Astrocyte of the cerebellum (primary cell): Measurements from ENCODE around the gene PPIL1.
A peak's percentile ranks its signal among the peaks of the same experiment; 100 is the strongest.

Source experiments
- DNase-seq: peaks from one replicate; pipeline ENCODE4 v3.0.0-alpha.2; 2011; ENCODE audit warnings: low read depth
- H3K4me3 ChIP-seq: 2 replicates; pipeline ENCODE4 v1.5.1; 2011; ENCODE audit warnings: mild to moderate bottlenecking, low read depth, low read length, moderate library complexity
- in situ Hi-C: cut with HindIII; loops from 2 replicates; pipeline ENCODE4 v1.10.0; 2017; ENCODE audit warnings: low sequenced_read_pairs
- TF ChIP-seq, protein P1 (sequence below): IDR thresholded peaks from 2 replicates; pipeline ENCODE4 v1.5.1; 2012; ENCODE audit warnings: low read length, low read depth, moderate library complexity, mild to moderate bottlenecking; ENCODE audit errors: missing control alignments

PPIL1 gene

DNA sequence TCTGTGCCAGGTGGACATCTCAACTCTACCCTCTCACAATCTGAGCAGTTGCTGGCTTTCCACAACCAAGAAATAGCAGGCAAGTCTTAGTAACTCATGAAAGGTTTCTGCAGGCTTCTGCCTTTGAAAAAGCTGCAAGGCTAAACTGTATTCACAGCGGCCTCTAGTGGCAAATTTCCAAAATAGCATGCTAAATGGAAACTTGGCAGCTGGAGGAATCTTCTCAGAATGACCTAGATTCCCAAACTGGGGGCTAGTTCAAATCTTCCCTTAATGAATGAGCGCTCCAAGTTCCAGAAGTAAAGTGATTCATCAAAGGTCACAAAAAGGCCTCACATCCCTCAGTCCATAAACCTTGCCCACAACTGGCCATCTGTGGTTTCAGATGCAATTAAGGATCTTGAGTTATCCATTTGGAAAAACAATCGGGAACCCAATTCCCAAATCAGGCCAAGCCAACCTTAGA, 23.4 kb downstream of the PPIL1 start:
- DNase-seq = peak; percentile 76
- no peak overlapping the region for H3K4me3 ChIP-seq
- in situ Hi-C loops = no loop called here
- TF ChIP-seq, protein P1, sequence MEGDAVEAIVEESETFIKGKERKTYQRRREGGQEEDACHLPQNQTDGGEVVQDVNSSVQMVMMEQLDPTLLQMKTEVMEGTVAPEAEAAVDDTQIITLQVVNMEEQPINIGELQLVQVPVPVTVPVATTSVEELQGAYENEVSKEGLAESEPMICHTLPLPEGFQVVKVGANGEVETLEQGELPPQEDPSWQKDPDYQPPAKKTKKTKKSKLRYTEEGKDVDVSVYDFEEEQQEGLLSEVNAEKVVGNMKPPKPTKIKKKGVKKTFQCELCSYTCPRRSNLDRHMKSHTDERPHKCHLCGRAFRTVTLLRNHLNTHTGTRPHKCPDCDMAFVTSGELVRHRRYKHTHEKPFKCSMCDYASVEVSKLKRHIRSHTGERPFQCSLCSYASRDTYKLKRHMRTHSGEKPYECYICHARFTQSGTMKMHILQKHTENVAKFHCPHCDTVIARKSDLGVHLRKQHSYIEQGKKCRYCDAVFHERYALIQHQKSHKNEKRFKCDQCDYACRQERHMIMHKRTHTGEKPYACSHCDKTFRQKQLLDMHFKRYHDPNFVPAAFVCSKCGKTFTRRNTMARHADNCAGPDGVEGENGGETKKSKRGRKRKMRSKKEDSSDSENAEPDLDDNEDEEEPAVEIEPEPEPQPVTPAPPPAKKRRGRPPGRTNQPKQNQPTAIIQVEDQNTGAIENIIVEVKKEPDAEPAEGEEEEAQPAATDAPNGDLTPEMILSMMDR = peak; percentile 79

DNA sequence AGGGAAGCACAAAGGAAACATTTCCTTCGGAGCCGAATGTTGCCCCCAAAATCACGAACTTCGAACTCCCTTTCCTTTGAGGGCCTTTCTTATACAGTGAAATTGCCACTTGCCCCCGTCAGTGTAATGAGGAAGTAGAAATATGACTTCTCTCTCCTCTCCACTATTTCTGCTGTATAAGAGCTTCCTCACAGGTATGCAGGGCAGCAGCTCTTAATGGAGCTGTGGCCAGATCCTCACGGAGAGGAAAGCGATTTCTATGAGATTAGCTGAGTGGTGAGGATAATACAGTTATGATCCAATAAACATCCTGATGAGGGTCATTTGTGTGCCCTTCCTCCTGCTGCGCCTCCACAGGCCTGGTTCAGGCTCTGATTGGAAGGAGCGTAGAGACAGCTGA, 24.6 kb downstream of the PPIL1 start:
- no peak for DNase-seq
- no peak overlapping the region for H3K4me3 ChIP-seq
- TF ChIP-seq, protein P1 = no peak
- in situ Hi-C loops = no loop called here

DNA sequence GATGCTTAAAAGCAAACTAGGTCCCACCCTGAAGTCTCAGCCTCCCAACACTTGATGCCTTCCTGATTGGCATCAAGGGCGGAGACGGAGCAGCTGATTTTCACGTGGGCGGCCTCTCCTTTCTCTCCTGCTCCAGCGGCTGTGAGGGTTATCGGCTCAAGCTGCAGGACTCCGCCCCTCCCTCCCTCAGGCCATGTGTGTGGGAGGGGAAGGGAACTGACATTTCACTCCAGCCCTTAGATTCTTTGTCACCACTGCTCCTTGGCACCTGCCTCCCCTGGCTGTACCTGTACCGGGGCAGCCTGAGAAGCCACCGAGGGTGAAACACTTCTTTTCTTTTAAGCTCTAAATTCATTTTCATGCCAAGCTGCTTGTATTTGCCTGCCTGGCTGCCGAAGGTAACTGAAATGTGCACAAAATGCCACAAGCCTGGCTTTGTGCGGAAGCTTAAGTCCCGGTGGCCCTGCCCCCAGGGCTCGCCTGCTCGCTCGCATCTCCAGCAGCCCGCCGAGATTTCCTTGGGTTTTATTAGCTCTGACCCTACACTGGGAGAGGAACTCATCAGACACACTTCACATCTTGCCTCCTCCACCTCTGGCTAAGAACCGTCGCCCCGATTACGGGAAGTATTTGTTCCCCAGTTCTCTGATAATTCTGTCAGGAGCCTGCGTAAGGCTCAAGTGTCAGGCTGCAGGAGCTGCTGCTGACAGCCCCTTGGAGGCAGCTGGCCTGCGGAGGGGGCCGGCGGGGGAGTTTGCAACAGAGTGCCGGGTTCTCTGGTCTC, 25.8 kb downstream of the PPIL1 start:
- no peak for DNase-seq
- no peak overlapping the region for H3K4me3 ChIP-seq
- in situ Hi-C loops = loop anchor here (10.0 kb wide), 1 partner anchor 94 kb away; no protein-coding TSS in a partner anchor
- TF ChIP-seq, protein P1 = no peak

DNA sequence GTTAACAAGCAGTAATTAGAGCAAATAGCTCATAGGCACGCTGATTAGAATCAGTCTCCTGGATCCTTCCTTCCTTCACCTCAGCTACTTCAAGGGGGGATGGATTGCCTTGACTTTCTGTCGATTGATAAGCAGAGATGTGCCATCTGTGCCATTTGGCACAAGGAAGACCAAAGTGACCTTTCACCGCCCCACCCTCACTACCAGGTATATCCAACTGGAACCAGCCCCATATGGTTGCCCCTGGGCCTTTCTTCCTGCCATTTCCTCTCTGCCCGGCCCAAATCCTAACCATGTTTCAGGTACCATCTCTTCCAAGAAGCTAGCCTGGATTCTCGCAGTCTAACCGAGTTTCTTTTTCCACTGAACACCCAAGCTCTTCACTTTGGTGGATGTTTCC, 26.6 kb downstream of the PPIL1 start:
- no peak overlapping the region for H3K4me3 ChIP-seq
- in situ Hi-C loops = loop anchor here (10.0 kb wide), 1 partner anchor 93 kb away; no protein-coding TSS in a partner anchor
- no peak for DNase-seq
- TF ChIP-seq, protein P1 = no peak

DNA sequence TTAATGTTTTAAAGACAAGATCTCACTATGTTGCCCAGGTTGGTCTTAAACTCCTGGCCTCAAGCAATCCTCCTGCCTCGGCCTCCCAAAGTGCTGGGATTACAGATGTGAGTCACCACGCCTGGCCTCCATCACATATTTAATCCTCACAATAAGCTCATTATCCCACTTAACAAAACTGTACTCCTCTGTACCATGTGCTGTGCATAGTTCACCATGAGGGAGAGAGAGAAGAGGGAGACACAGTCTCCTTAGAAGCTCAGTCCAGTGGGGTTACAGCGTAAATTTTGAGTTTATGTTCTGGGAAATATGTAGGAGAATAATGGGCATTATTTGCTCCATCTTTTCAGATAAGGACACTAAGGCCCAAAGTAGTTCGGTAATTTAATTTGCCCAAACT, 27.5 kb downstream of the PPIL1 start:
- DNase-seq = no peak
- TF ChIP-seq, protein P1 = no peak
- H3K4me3 ChIP-seq = no peak overlapping the region
- in situ Hi-C loops = loop anchor here (10.0 kb wide), 1 partner anchor 92 kb away; no protein-coding TSS in a partner anchor

DNA sequence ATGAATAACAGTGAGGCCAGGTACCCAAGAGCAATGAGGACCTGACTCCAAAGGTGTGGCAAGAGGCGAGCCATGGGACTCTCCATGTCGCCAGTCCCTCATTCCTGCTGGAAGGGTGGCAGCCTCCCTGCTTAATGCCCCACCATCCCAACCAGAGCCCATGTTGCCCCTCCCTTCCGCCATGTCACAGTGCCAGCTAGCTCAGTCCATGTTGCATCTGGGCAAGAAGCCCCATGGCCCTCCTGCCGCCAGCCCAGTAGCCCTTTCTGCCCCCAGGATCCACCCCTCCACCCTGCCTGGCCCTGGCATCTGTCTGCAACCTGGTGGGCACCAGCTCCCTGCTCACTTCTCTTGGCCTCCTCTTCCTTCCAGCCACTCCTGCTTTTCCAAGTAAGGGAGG, 29.4 kb downstream of the PPIL1 start:
- no peak for DNase-seq
- TF ChIP-seq, protein P1 = no peak
- in situ Hi-C loops = loop anchor here (10.0 kb wide), 1 partner anchor 90 kb away; no protein-coding TSS in a partner anchor

More for the DNA sequence above, 29.4 kb downstream of the PPIL1 start:
- no peak overlapping the region for H3K4me3 ChIP-seq
